CD4-positive, alpha-beta T cell treated with Interleukin-2 at 100 ng/mL for 4 hours (primary cell): Measurements from ENCODE around the gene MLIP.
"Not testable (repeated sequence)": the region's sequence is repeated elsewhere in the genome, so short reads cannot be mapped to it uniquely, and the experiment has no call there.

Experiments used
- DNase-seq: peaks from one replicate; pipeline ENCODE4 v3.0.0-alpha.2; 2020; ENCODE audit warnings: low spot score

The MLIP gene

GRCh38 chr6:54217018-54217417 is 105.8 kb downstream of the MLIP start:
- no peak for DNase-seq

DNA sequence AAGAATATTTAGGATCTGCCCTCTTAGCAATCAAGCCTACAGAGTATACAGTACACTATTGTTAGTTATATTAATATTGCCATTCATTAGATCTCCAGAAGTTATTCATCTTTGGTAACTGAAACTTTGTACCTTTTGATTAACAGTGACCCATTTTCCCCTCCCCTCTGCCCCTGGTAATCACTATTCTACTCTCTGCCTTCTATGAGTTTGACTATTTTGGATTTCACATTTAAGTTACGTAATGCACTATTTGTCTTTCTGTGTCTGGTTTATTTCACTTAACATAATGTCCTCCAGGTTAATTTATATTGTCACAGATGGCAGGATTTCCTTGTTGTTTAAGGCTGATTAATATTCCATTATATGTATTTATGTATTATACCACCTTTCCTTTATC is 111.0 kb downstream of the MLIP start:
- no peak for DNase-seq

DNA sequence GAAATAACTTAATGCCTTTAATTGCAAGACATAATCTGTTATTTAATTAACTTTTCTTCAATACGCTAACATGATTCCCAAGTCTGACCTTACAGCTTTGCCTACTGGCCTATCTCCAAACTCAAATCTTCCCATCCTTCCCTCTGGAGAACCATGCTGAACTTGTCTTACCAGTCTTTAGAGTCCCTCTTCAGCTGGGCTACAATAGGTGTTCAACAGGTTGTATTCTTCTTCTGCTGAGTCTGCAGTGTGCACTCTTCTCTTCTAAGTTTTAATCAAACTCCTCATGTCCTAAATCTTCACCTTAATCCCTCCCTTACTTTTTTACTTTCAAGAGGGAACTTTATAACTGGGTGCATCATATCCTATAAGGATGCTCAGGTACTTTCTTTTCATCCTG is 121.5 kb downstream of the MLIP start:
- DNase-seq = no peak

DNA sequence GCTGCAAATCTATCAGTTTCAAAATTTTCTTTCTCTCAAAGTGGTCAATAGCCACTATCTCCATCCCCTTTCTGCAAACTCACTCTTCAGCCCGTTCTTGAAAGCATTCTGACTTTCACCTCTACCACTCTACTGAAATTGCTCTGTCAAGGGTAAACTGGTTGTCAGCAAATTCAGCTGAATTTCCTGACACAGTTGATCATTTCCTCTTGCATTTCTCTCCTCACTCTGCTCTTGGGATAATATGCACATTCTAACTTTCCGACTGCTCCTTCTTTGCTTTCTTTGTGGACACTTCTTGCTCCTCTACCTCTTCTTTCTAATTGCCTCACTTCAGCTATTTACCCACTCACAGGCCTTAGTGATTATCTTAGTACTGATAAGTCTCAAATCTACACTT is 123.3 kb downstream of the MLIP start:
- DNase-seq = no peak

DNA sequence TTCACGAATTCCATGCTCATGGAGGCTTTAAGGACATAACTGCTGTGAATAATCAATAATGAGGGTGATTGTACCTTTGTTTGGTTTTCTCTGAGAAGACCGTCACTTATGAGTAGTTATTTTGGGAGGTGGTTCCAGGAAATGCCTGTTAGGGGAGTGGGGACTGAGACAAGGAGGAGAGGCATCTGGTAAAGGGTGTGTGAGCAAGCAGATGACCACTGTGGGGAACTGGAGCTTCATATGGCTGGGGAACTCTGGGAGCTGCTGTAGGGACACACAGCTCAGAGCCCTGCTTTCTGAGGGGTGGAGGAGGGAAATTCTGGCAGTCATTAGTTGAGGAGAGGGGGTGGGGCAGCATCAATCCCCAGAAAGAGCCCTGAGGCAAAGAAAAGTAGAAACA is 125.7 kb downstream of the MLIP start:
- DNase-seq = no peak

- no peak for DNase-seq
Measured at GRCh38 chr6:54238396-54238795, 127.2 kb downstream of the MLIP start.

GRCh38 chr6:54243699-54244098 is 132.5 kb downstream of the MLIP start:
- DNase-seq = no peak

DNA sequence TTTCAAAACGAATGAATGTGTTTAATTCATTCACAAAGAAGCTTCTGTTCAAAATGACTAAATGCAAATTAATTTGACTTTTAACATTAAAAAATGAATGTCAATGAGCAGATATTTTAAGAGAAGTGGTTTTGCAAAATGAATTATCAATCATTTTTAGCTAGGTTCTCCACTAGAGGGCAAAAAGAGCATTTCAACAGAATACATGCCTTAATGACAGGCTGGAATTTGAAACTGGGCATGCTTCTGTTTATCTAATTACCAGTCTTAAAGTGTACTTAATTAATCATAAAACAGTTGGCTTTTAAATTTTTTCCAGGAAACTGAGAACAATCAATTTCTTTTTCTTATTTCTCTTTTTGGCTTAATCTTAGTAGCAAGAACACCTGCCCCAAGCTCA is 133.2 kb downstream of the MLIP start:
- no peak for DNase-seq

DNA sequence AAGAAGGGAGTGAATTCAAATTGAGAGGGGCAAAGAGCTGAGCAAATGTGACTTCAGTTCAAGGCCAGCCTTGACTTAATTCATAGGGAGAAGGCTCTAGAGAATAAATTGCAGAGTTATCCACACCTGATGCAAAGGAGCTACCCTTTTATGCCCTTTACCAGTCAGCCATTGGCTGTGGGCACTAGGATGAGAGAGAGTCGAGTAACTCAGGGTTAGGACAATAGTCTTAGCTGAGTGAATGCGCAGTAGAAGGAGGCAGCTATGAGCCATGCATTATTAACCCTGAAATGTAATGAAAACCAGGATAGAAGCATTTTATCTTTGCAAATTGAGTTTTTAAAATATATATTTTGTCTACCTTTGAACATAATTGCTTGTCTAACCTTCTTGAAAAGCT is 134.0 kb downstream of the MLIP start:
- no peak for DNase-seq

- DNase-seq = no peak
Measured at GRCh38 chr6:54248319-54248718, 137.1 kb downstream of the MLIP start.

DNA sequence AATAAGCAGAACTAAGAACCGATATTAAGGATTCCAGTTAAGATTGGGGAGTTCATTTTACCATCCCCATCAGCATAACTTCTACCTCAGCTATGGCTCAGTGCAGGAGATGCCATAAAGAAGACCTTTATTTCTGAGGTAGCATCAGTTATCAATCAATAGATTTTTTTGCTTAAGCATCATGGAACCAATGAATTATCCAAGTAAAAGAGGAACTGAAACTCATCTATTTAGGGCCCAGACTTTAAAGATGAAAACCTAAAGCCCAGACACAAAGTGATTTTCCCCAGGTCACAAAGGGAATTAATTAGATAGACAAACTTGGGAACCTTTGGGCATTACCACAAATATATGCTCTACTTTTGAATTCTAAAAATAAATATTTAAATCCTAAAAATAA is 137.8 kb downstream of the MLIP start:
- DNase-seq = no peak

DNA sequence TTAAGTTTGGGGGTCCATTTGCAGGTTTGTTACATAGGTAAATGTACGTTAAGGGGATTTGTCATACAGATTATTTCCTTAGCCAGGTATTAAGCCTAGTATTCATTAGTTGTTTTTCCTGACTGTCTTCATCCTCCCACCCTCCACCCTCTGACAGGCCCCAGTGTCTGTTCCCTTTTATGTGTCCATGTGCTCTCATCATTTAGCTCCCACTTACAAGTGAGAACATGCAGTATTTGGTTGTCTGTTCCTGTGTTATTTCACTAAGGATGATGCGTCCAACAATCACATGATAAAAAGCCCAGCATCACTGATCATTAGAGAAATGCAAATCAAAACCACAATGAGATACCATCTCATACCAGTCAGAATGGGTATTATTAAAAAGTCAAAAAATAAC is 138.6 kb downstream of the MLIP start:
- DNase-seq = not testable (repeated sequence)

DNA sequence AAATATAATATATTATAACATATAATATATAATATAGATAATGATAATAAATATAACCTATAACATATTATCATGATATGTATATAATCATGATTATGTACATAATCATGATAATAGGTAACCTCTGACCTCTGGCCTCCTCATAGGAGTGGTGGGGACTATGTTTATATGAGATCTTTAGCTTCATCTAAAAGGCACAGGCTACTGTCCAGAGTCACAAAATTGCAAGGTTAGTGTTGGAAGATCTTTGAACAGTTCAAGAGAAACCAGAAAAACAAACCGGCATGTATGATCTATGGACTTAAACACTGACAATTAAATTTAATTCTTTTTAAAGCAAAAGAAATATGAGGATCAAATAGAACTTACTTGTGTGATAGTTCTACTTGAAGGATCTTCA is 141.3 kb downstream of the MLIP start:
- DNase-seq = no peak

- no peak for DNase-seq
Measured at GRCh38 chr6:54252916-54253315, 141.7 kb downstream of the MLIP start.

DNA sequence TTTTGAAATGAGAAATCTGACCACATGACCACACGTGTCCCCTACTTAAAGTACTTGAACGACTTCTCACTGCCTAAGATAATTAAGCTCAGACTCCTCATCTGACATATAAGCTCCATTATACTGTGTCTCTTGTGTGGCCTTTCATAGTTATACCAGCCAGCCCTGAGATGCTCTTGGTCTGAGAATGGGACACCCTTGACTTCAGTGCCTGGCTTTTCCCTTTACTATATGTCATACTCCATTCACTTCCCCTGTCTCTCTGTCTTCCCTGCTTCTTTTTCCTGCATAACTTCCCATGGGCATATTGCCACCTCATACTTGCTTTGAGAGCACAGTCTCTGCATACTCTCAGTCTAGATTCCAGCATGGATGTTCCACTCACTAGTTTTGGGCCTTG is 143.6 kb downstream of the MLIP start:
- DNase-seq = no peak

GRCh38 chr6:54255886-54256285 is 144.6 kb downstream of the MLIP start:
- DNase-seq = no peak

DNA sequence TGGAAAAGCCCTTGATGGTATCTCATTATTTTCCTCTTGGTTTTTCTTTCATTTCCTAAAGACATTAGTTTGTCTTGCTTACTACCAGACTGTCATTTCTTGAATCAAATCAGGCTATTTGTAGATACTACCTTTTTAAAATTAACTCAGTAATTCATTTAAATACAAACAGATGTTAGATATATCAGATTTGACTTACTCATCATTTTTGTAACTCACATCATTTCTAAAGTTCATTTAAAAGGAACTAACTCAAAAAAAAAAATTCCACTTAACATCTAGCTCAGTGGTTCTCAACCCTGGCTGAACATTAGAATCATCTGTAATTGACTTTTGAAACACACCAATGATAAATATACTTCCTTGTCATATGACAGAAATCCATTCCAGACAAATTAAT is 148.8 kb downstream of the MLIP start:
- DNase-seq = no peak

DNA sequence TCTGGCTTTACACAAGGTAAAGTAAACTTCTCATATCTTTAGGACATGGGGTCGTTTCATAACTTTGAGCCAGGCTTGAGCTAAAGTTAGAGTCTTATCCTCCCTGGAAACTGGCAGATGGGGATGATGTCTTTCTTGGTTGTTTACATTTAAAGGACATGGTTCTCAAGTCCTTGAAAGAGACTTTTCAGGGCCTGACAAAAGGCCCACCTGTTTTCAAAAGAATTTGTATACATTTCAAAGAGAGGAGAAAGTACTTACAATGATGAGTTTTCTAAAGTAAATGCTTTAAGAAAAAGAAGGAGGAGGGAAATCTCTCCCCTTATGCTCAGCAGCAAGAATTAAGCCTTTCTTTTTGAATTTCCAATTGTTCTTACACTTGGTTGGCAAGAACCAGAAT is 151.3 kb downstream of the MLIP start:
- DNase-seq = no peak

DNA sequence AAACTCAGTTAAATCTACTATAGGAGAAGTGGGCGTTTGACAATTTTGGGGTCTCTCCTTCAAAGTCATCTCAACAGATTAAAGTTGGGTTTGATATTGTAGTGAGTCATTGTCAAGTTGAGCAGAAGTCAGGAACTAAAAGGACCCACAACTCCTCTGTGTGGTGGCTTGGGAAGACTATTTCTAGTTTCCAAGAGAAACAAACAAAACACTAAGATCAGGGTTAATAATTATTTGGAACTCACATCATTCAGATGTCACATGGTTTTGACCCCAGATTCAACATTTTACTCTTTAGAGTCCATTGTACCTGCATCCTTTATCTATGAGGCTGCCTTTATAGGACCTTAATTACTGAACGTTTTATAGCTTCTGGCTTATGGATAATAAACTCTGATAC is 151.7 kb downstream of the MLIP start:
- no peak for DNase-seq

GRCh38 chr6:54264581-54265272 is 153.5 kb downstream of the MLIP start:
- no peak for DNase-seq

DNA sequence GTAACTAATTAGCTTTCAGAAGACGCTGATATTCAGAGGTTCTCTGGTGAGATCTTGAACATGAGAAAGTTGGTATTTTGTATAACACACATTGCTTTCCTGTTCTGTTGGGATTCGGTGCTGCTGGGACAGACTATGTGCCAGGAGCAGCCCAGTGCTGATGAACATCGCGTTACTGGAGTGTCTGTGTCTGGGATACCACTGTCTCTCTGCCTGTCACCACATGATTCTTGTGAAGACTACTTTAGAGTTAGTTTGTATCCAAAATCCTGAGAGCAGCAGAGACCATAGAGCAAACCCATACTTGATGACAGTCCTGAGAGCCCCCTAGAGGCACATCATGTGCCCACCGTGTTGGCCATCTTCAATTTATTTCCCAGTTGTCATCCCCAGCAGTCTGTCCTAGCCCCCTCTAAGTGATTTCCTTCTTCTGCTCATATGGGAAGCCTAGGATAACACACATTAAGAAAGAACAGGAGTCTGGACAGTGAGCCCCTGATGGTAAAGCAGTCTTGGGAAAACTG is 155.2 kb downstream of the MLIP start:
- DNase-seq = no peak

DNA sequence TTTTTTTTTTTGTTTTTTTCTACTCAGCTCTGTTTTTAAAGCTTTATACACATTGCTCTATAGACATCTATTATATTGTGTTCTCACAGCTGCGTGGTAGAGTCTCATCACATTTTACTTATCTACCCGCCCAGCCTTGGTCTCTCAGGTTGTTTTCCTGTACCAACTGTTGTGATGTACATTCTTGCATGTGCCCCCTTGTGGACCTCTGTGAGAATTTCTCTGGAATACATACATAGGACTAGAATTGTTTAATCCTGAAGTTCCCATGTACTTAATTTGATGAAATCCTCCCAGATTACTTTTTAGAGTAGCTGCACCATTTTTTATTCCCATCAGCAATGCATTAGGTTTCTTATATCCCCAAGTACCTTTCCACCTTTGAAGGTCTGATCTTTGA is 156.6 kb downstream of the MLIP start:
- no peak for DNase-seq

- no peak for DNase-seq
Measured at GRCh38 chr6:54273214-54273820, 162.1 kb downstream of the MLIP start.

- DNase-seq = no peak
Measured at GRCh38 chr6:54274383-54274782, 163.1 kb downstream of the MLIP start.
